ENCODE measurements around the gene NUMBL.

DNA sequence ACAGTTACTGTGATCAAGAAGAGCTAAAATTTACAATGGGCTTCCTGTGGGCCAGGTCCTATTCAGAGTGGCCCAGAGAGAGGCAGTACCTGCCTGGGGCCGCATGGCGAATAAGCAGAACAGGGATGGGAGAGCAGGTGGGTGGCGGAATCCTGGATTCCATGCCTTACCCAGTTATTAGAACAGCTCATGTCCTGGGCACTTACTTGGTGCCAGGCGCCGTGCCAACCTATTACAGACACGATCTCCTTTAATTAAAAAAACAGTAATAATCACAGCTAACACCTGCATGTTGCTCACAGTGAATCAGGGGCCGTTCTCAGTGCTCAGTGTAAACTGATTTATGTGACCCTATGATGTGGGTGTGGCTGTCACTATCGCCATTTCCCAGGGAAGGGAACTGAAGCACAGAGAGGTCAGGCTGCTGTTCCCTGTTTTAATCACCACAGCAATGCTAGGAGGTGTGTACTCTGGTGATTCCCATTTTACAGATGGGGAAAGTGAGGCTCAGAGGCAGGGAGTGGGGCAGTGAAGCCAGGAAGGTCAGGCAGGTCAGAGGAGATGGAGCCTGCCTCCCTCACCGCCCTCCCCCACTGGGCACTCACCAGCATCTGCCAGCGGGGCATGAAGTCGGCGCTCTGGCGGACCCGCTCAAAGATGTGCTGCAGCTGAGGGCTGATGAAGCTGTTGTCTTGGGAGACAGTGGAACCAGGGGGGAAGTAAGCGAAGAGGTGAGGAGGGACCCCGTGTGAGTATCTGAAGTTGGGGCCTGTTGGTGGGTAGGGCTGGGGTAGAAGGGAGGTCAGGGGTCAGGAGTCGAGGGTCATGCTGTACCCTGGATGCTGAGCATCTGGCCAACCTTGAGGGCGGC, 14.3 kb upstream of the NUMBL start:
- TF ChIP-seq POLR2AphosphoS5 (IDR thresholded peaks at IDR 0.05; ENCODE audit: low read depth, low read length) (no peak), TAF1 (IDR thresholded peaks at IDR 0.05; ENCODE audit: low read depth, low read length) (no peak)

Data from GM12891 (cell line).